ENCODE results near the gene WWOX.

DNA sequence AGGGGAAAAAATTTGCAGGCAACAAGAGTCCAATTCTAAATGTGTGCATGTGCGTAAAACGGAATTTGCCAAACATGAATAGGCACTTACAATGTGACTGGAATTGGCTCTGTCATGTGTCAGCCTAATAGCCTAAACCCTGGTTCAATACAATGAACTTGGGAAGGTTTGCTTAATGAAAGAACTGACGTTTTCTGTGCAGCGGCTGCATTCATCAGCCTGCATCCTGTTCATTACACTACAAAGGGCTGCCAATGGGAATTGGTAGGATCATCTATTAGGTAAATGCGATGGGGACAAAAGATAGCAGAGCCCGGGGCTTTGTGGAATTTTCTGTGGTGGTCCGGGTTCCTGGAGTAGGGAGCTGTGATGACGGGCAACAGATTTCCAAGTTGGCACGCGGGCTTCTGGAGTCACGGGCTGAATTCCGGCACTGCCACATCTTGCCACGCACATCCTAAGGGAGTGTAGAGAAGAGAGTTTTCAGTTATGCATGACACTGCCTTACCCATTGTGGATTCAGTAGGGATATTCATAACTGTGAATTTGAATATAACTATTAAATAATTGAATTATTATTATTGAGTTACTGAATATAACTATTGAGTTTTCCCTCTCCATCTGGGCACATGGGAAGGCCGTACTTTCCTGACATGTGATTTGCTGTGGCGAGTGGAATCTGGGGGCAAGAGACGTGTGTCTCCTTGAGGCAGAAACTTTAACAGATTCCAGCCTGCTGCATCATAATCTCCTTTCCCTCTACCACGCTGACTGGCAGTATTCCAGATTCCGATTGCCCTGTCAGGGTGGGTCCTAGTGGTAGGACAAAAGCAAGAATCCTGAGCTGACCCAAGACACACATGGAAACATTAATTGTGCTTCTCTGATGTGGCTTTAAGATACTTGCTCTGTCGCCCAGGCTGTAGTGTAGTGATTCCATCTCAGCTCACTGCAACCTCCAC is 565.6 kb downstream of the WWOX start:
- TF ChIP-seq, protein P1, sequence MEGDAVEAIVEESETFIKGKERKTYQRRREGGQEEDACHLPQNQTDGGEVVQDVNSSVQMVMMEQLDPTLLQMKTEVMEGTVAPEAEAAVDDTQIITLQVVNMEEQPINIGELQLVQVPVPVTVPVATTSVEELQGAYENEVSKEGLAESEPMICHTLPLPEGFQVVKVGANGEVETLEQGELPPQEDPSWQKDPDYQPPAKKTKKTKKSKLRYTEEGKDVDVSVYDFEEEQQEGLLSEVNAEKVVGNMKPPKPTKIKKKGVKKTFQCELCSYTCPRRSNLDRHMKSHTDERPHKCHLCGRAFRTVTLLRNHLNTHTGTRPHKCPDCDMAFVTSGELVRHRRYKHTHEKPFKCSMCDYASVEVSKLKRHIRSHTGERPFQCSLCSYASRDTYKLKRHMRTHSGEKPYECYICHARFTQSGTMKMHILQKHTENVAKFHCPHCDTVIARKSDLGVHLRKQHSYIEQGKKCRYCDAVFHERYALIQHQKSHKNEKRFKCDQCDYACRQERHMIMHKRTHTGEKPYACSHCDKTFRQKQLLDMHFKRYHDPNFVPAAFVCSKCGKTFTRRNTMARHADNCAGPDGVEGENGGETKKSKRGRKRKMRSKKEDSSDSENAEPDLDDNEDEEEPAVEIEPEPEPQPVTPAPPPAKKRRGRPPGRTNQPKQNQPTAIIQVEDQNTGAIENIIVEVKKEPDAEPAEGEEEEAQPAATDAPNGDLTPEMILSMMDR (IDR thresholded peaks at IDR 0.05; ENCODE audit: poor library complexity) = no peak
- TF ChIP-seq EZH2 (IDR thresholded peaks at IDR 0.05; ENCODE audit: borderline replicate concordance) = no peak

All from hepatocyte (in vitro differentiated cells).